Measurements from ENCODE around the gene SHISAL1.

SHISAL1 gene

GRCh38 chr22:44289414-44290171 lies 23.2 kb downstream of the SHISAL1 start:
- TF ChIP-seq CTCF (IDR thresholded peaks at IDR 0.05; ENCODE audit: insufficient read depth, low read length, poor library complexity, severe bottlenecking) = no peak
- no peak overlapping the region for H3K4me3 ChIP-seq (replicated peaks; ENCODE audit: low read depth, low read length)
- no peaks in the 10 kb centered on the region for H3K36me3 ChIP-seq (ENCODE audit: control insufficient read depth, insufficient read depth, low read length)
- 0 out of 2 replicates have a peak, but pooled peaks cover 2% of the 10 kb centered on the region for H3K27me3 ChIP-seq (replicated peaks; ENCODE audit: control insufficient read depth, insufficient read depth, low read length)
- no peak for DNase-seq (ENCODE audit: extremely low read depth, insufficient read length)

- Histone ChIP-seq H3K36me3 (ENCODE audit: control insufficient read depth, insufficient read depth, low read length) (no peaks in the 10 kb centered on the region), H3K27me3 (replicated peaks; ENCODE audit: control insufficient read depth, insufficient read depth, low read length) (0 out of 2 replicates have a peak, but pooled peaks cover 2% of the 10 kb centered on the region), H3K4me3 (replicated peaks; ENCODE audit: low read depth, low read length) (no peak overlapping the region)
- no peak for TF ChIP-seq CTCF (IDR thresholded peaks at IDR 0.05; ENCODE audit: insufficient read depth, low read length, poor library complexity, severe bottlenecking)
- DNase-seq (ENCODE audit: extremely low read depth, insufficient read length) = no peak
Observed at GRCh38 chr22:44288913-44289312, 23.8 kb downstream of the SHISAL1 start.

DNA sequence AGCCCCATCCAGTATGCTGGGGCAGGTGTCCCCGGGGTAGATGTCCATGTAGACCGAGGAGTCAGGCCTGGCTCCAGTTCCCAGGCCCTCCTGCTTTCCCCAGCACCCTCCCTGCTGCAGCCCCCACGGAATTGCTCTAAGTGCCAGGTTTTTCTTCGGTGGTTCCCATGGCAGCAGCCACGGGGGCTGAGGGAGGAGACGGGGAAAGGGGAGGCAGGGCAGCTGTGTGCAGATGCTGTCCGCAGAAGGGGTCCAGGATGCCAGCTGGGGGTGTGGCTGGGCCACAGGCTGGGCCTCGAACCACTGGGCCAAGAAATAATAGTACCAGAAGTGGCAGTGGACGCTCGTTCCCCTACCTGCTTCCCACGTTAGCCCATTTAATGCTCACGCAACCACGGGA lies 25.0 kb downstream of the SHISAL1 start:
- no peak for DNase-seq (ENCODE audit: extremely low read depth, insufficient read length)
- no peak overlapping the region for H3K4me3 ChIP-seq (replicated peaks; ENCODE audit: low read depth, low read length)
- 0 out of 2 replicates have a peak, but pooled peaks cover 2% of the 10 kb centered on the region for H3K27me3 ChIP-seq (replicated peaks; ENCODE audit: control insufficient read depth, insufficient read depth, low read length)
- no peak for TF ChIP-seq CTCF (IDR thresholded peaks at IDR 0.05; ENCODE audit: insufficient read depth, low read length, poor library complexity, severe bottlenecking)
- H3K36me3 ChIP-seq (ENCODE audit: control insufficient read depth, insufficient read depth, low read length) = no peaks in the 10 kb centered on the region

- Histone ChIP-seq H3K36me3 (ENCODE audit: control insufficient read depth, insufficient read depth, low read length) (no peaks in the 10 kb centered on the region), H3K27me3 (replicated peaks; ENCODE audit: control insufficient read depth, insufficient read depth, low read length) (0 out of 2 replicates have a peak, but pooled peaks cover 2% of the 10 kb centered on the region), H3K4me3 (replicated peaks; ENCODE audit: low read depth, low read length) (no peak overlapping the region)
- no peak for DNase-seq (ENCODE audit: extremely low read depth, insufficient read length)
- no peak for TF ChIP-seq CTCF (IDR thresholded peaks at IDR 0.05; ENCODE audit: insufficient read depth, low read length, poor library complexity, severe bottlenecking)
Observed at GRCh38 chr22:44287121-44287693, 25.5 kb downstream of the SHISAL1 start.

- Histone ChIP-seq H3K27me3 (replicated peaks; ENCODE audit: control insufficient read depth, insufficient read depth, low read length) (0 out of 2 replicates have a peak, but pooled peaks cover 2% of the 10 kb centered on the region), H3K36me3 (ENCODE audit: control insufficient read depth, insufficient read depth, low read length) (no peaks in the 10 kb centered on the region)
Observed at GRCh38 chr22:44286646-44287045, 26.1 kb downstream of the SHISAL1 start.

More at GRCh38 chr22:44286646-44287045, 26.1 kb downstream of the SHISAL1 start:
- no peak overlapping the region for H3K4me3 ChIP-seq (replicated peaks; ENCODE audit: low read depth, low read length)
- no peak for DNase-seq (ENCODE audit: extremely low read depth, insufficient read length)
- TF ChIP-seq CTCF (IDR thresholded peaks at IDR 0.05; ENCODE audit: insufficient read depth, low read length, poor library complexity, severe bottlenecking) = no peak
